ENCODE results near the gene CPS1.

- TF ChIP-seq PKNOX1 (IDR thresholded peaks at IDR 0.05), result no peak
- TF ChIP-seq ARNT (IDR thresholded peaks at IDR 0.05), result no peak
- TF ChIP-seq L3MBTL2 (conservative IDR thresholded peaks at IDR 0.05), result no peak
- no peak for TF ChIP-seq ELF4 (IDR thresholded peaks at IDR 0.05)
- no peak for TF ChIP-seq SP1 (IDR thresholded peaks at IDR 0.05)
- TF ChIP-seq NFRKB (IDR thresholded peaks at IDR 0.05), result no peak
- TF ChIP-seq BHLHE40 (IDR thresholded peaks at IDR 0.05; ENCODE audit: borderline replicate concordance), result no peak
- no peak for TF ChIP-seq FOXK2 (IDR thresholded peaks at IDR 0.05)
- TF ChIP-seq SUZ12 (IDR thresholded peaks at IDR 0.05), result no peak
- no peak for TF ChIP-seq FOXA1 (IDR thresholded peaks at IDR 0.05)
- TF ChIP-seq ZNF384 (IDR thresholded peaks at IDR 0.05), result no peak
- TF ChIP-seq FOXM1 (IDR thresholded peaks at IDR 0.05; ENCODE audit: borderline replicate concordance), result no peak
Observed at GRCh38 chr2:210671065-210671464, 114.7 kb downstream of the CPS1 start.

Data from HEK293T (cell line).